Smooth muscle cell (in vitro differentiated cells): ENCODE results near the gene PRPF19. TPM values are rescaled to one million over a fixed set of nuclear protein-coding genes. Genes with fewer than 3 reads are reported as not detected.

ENCODE experiments used
- DNase-seq: peaks from one replicate; lab custom pipeline; 2025; ENCODE audit not compliant: unreplicated experiment; lab: John Stamatoyannopoulos, UW
- H2AFZ ChIP-seq: fragments of 200-600 bp; sonication (generic); 2 replicates; pipeline ENCODE4 v1.6.0; 2016; ENCODE audit warnings: antibody characterized with exemption, low read depth, mild to moderate bottlenecking
- H3F3A ChIP-seq: fragments of 200-600 bp; sonication (generic); 2 replicates; pipeline ENCODE4 v1.6.0; 2017; ENCODE audit warnings: antibody characterized with exemption, low read depth
- H3K27ac ChIP-seq: fragments of 200-600 bp; sonication (generic); 2 replicates; pipeline ENCODE4 v1.5.1; 2016; ENCODE audit warnings: low read depth, mild to moderate bottlenecking
- H3K27me3 ChIP-seq: fragments of 200-600 bp; sonication (generic); 2 replicates; pipeline ENCODE4 v1.6.1; 2016; ENCODE audit warnings: low read depth, mild to moderate bottlenecking
- H3K36me3 ChIP-seq: fragments of 200-600 bp; sonication (generic); 2 replicates; pipeline ENCODE4 v1.5.1; 2016; ENCODE audit warnings: low read depth
- H3K4me1 ChIP-seq: fragments of 200-600 bp; sonication (generic); 2 replicates; pipeline ENCODE4 v1.5.1; 2016; ENCODE audit warnings: low read depth
- H3K4me2 ChIP-seq: fragments of 200-600 bp; sonication (generic); 2 replicates; pipeline ENCODE4 v1.6.0; 2016; ENCODE audit warnings: mild to moderate bottlenecking
- H3K4me3 ChIP-seq: fragments of 200-600 bp; sonication (generic); 2 replicates; pipeline ENCODE4 v1.5.1; 2016; ENCODE audit warnings: mild to moderate bottlenecking
- H3K79me2 ChIP-seq: fragments of 200-600 bp; sonication (generic); 2 replicates; pipeline ENCODE4 v1.6.0; 2016; ENCODE audit warnings: low read depth, mild to moderate bottlenecking
- H3K9ac ChIP-seq: fragments of 200-600 bp; sonication (generic); 2 replicates; pipeline ENCODE4 v1.6.0; 2016; ENCODE audit warnings: low read depth
- H3K9me3 ChIP-seq: fragments of 200-600 bp; sonication (generic); replicated peaks from 2 replicates; pipeline ENCODE4 v1.5.1; 2016; ENCODE audit warnings: low read depth
- H4K20me1 ChIP-seq: fragments of 200-600 bp; sonication (generic); 2 replicates; pipeline ENCODE4 v1.6.0; 2016; ENCODE audit warnings: low read depth
- WGBS: methylation state at CpG from one replicate; pipeline ENCODE4 v1.1.7; 2016; ENCODE audit warnings: low lambda C conversion rate; 5-methylcytosine and 5-hydroxymethylcytosine counted together
- polyA plus RNA-seq: library from polyadenylated mRNA; unstranded; fragments of >200 nt; fragmentation: Nextera tagmentation; extraction: Ambion mirVana; gene quantifications from 2 replicates; pipeline ENCODE4 v1.2.1, GENCODE V29; 2016
- total RNA-seq: library from RNA; depleted of rRNA; stranded (reverse); fragments of >200 nt; gene quantifications from 2 replicates; pipeline ENCODE4 v1.2.3, GENCODE V29; 2014
- TF ChIP-seq, protein P1 (sequence below): fragments of 200-600 bp; sonication (generic); IDR thresholded peaks from 2 replicates; pipeline ENCODE4 v1.5.1; 2017; ENCODE audit warnings: borderline replicate concordance, mild to moderate bottlenecking, antibody characterized with exemption; ENCODE audit not compliant: insufficient read depth, poor library complexity, severe bottlenecking

Gene PRPF19
- total and polyA plus RNA-seq, 2 experiments from 2014 or later: 10.2 to 33.0 TPM

DNA sequence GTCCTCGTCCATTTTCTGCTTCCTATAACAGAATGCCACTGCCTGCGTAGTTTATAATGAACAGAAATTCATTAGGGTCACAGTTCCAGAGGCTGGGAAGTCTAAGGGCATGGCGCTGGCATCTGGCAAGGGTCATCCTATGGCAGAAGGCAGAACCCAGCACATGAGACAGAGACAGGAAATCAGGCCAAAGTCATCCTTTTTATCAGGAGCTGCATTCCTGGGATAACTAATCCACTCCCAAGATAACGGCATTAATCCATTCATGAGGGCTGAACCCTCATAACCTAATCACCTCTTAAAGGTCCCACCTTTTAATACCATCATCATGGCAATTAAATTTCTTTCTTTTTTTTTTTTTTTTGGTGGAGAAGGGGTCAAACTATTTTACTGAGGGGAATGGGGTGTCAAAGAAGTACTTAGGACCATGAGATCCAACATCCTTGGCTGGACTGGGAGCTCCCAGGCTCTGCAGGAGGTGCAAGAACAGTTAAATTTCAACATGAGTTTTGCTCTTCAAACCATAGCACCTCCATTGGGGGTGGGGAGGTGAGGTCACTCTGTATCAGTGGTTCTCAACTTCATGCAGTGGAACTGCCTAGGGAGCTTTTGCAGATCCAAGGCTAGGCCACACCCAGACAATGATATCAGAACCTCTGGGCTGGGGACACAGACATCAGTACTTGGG lies 12.0 kb upstream of the PRPF19 start:
- H4K20me1 ChIP-seq: peaks cover 19% of the 10 kb centered on the region
- no peak overlapping the region for H3K4me3 ChIP-seq
- H3K9ac ChIP-seq: no peak overlapping the region
- H3K27ac ChIP-seq: no peak overlapping the region
- H3K79me2 ChIP-seq: peaks cover 32% of the 10 kb centered on the region
- TF ChIP-seq, protein P1, sequence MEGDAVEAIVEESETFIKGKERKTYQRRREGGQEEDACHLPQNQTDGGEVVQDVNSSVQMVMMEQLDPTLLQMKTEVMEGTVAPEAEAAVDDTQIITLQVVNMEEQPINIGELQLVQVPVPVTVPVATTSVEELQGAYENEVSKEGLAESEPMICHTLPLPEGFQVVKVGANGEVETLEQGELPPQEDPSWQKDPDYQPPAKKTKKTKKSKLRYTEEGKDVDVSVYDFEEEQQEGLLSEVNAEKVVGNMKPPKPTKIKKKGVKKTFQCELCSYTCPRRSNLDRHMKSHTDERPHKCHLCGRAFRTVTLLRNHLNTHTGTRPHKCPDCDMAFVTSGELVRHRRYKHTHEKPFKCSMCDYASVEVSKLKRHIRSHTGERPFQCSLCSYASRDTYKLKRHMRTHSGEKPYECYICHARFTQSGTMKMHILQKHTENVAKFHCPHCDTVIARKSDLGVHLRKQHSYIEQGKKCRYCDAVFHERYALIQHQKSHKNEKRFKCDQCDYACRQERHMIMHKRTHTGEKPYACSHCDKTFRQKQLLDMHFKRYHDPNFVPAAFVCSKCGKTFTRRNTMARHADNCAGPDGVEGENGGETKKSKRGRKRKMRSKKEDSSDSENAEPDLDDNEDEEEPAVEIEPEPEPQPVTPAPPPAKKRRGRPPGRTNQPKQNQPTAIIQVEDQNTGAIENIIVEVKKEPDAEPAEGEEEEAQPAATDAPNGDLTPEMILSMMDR: no peak
- H3K27me3 ChIP-seq: no peaks in the 10 kb centered on the region
- no peaks in the 10 kb centered on the region for H3K9me3 ChIP-seq
- no peaks in the 10 kb centered on the region for H3K36me3 ChIP-seq
- H3F3A ChIP-seq: no peaks in the 10 kb centered on the region
- H2AFZ ChIP-seq: no peak overlapping the region
- 83% methylated on average over 4 of the region's 4 CpGs for WGBS
- DNase-seq: no peak
- H3K4me1 ChIP-seq: peaks cover 12% of the 10 kb centered on the region
- no peak overlapping the region for H3K4me2 ChIP-seq

DNA sequence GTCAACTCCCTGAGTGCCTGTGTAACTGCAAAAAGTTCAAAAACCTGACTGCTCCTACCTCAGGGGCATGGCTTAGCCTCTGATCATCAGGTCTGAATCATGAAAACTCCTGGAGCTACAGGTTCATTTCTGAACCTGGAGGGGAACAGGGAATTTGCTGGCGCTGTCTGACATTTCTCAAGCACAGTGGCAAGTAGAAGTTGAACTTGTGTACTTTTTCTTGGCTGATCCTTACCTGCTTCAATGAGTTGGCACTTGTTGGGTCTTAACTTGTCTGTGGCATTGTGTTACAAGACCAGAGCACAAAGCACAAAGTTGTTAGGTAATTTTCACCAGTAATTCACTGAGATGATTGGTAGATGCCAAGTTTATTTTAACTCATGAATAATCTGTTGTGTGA lies 10.9 kb upstream of the PRPF19 start:
- Histone ChIP-seq H3K27me3 (no peaks in the 10 kb centered on the region), H3K9me3 (no peaks in the 10 kb centered on the region), H3K4me2 (no peak overlapping the region), H3K36me3 (no peaks in the 10 kb centered on the region), H3K4me3 (no peak overlapping the region), H3K4me1 (peaks cover 16% of the 10 kb centered on the region), H4K20me1 (peaks cover 19% of the 10 kb centered on the region), H3K79me2 (peaks cover 32% of the 10 kb centered on the region), H3F3A (no peaks in the 10 kb centered on the region), H3K27ac (no peak overlapping the region), H2AFZ (no peak overlapping the region), H3K9ac (no peak overlapping the region)
- 100% methylated on average over 1 of the region's 1 CpG for WGBS
- DNase-seq: no peak
- TF ChIP-seq, protein P1: no peak

DNA sequence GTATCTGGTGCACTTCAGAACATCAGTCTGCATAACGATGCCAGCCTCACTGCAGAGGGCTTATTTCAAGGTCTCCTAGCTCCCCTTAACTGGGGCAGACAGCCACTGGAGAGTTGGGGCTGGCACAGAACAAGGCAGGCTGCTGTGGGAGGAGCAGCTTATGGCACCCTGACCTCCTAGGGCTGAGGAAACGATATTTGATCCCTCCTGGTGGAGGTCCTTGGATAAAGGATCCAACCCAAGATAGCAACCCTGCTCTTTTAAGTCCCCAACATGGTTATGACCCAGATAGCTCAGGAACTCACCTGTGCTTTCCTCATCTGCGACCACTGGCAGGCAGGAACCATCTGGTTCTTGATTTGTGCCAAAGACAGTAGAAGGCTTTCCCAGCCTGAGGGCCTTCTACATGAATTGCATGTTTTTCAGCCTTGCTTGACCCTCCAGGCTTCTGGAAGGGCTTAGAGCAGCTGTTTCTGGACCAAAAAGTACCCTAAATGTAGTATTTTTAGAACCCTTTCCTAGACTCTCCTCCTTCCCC lies 10.4 kb upstream of the PRPF19 start:
- Histone ChIP-seq H2AFZ (no peak overlapping the region), H4K20me1 (peaks cover 19% of the 10 kb centered on the region)
- WGBS: 98% methylated on average over 3 of the region's 3 CpGs

More for the DNA sequence above, 10.4 kb upstream of the PRPF19 start:
- no peaks in the 10 kb centered on the region for H3F3A ChIP-seq
- H3K27me3 ChIP-seq: no peaks in the 10 kb centered on the region
- DNase-seq: no peak
- TF ChIP-seq, protein P1: no peak
- no peak overlapping the region for H3K27ac ChIP-seq
- no peak overlapping the region for H3K4me3 ChIP-seq
- peaks cover 32% of the 10 kb centered on the region for H3K79me2 ChIP-seq
- peaks cover 16% of the 10 kb centered on the region for H3K4me1 ChIP-seq
- H3K4me2 ChIP-seq: no peak overlapping the region
- H3K36me3 ChIP-seq: no peaks in the 10 kb centered on the region
- H3K9me3 ChIP-seq: no peaks in the 10 kb centered on the region
- no peak overlapping the region for H3K9ac ChIP-seq
